Liver (tissue), 3 donors: ENCODE results near the gene MYO18B.

Experiments used
- JUND ChIP-seq, 2 donors: IDR thresholded peaks; 2 replicates each; pipeline ENCODE4 v1.6.1; 2016; ENCODE audit warnings: antibody characterized with exemption in 2 of 2
- YY1 ChIP-seq: IDR thresholded peaks from 2 replicates; pipeline ENCODE4 v1.6.1; 2016; ENCODE audit warnings: antibody characterized with exemption, mild to moderate bottlenecking
- TF ChIP-seq, protein P1 (sequence below): fragments of 150-350 bp; IDR thresholded peaks from 2 replicates; pipeline ENCODE4 v1.5.1; 2017; ENCODE audit warnings: improper control_type of control experiment, low read depth, low read length; ENCODE audit not compliant: missing input control
- TF ChIP-seq, protein P2 (sequence below): IDR thresholded peaks from 2 replicates; pipeline ENCODE4 v1.6.1; 2016; ENCODE audit warnings: antibody characterized with exemption, mild to moderate bottlenecking
- donor health status: healthy.
- donor health status: healthy.

DNA sequence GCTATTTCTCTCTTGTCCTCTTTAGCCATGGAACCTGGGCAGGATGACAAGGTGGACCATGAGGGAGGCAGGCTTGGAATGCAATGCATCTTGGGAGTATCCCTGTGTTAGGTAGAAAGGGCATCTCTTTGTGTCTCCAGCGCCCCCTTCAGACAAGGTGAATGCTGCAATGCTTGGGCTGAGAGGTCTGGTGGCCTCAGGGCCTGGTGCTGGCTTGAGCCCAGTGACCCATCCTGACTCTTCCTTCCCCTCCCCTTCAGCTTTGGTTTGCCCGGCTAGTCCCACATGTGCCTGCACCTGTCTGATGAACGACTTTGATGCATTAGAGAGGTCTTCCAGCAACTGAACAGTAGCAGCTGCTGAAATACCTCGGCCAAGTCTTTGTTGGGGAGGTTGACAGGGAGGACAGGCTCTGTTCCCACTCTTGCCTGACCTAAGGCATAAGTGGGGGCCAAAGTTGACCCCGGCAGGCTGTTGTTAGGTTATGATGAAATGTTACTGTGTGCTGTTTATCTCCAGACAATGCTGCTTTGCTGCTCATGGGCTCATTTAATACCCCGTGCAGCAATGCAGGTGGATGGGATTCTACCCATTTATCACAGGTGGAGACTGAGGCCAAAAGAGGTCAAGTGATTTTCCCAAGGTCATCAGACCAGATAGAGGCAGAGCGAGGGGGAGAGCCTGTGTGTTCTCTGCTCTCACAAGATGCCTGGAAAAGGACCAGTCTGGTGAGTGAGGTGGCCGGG is 22.5 kb downstream of the MYO18B start:
- TF ChIP-seq YY1, result no peak
- TF ChIP-seq, protein P1, sequence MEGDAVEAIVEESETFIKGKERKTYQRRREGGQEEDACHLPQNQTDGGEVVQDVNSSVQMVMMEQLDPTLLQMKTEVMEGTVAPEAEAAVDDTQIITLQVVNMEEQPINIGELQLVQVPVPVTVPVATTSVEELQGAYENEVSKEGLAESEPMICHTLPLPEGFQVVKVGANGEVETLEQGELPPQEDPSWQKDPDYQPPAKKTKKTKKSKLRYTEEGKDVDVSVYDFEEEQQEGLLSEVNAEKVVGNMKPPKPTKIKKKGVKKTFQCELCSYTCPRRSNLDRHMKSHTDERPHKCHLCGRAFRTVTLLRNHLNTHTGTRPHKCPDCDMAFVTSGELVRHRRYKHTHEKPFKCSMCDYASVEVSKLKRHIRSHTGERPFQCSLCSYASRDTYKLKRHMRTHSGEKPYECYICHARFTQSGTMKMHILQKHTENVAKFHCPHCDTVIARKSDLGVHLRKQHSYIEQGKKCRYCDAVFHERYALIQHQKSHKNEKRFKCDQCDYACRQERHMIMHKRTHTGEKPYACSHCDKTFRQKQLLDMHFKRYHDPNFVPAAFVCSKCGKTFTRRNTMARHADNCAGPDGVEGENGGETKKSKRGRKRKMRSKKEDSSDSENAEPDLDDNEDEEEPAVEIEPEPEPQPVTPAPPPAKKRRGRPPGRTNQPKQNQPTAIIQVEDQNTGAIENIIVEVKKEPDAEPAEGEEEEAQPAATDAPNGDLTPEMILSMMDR, result no peak
- TF ChIP-seq, protein P2, sequence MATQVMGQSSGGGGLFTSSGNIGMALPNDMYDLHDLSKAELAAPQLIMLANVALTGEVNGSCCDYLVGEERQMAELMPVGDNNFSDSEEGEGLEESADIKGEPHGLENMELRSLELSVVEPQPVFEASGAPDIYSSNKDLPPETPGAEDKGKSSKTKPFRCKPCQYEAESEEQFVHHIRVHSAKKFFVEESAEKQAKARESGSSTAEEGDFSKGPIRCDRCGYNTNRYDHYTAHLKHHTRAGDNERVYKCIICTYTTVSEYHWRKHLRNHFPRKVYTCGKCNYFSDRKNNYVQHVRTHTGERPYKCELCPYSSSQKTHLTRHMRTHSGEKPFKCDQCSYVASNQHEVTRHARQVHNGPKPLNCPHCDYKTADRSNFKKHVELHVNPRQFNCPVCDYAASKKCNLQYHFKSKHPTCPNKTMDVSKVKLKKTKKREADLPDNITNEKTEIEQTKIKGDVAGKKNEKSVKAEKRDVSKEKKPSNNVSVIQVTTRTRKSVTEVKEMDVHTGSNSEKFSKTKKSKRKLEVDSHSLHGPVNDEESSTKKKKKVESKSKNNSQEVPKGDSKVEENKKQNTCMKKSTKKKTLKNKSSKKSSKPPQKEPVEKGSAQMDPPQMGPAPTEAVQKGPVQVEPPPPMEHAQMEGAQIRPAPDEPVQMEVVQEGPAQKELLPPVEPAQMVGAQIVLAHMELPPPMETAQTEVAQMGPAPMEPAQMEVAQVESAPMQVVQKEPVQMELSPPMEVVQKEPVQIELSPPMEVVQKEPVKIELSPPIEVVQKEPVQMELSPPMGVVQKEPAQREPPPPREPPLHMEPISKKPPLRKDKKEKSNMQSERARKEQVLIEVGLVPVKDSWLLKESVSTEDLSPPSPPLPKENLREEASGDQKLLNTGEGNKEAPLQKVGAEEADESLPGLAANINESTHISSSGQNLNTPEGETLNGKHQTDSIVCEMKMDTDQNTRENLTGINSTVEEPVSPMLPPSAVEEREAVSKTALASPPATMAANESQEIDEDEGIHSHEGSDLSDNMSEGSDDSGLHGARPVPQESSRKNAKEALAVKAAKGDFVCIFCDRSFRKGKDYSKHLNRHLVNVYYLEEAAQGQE, result no peak
- TF ChIP-seq JUND (IDR thresholded peaks at IDR 0.05), result no peak
